Effector memory CD4-positive, alpha-beta T cell (primary cell): Measurements from ENCODE around the gene OPRD1.
"Not testable (repeated sequence)": the region's sequence is repeated elsewhere in the genome, so short reads cannot be mapped to it uniquely, and the experiment has no call there.

Experiments used
- DNase-seq, 3 donors: peaks; one replicate each; pipeline ENCODE4 v3.0.0-alpha.2; 2020
- H3K27ac ChIP-seq: 2 replicates; pipeline ENCODE4 v1.7.0; 2013; ENCODE audit warnings: mild to moderate bottlenecking, low read length, moderate library complexity; ENCODE audit not compliant: insufficient read depth, poor library complexity, severe bottlenecking
- H3K27me3 ChIP-seq: replicated peaks from 2 replicates; pipeline ENCODE4 v1.7.0; 2013; ENCODE audit warnings: mild to moderate bottlenecking, low read length; ENCODE audit not compliant: insufficient read depth, control insufficient read depth, poor library complexity, severe bottlenecking
- H3K36me3 ChIP-seq: 2 replicates; pipeline ENCODE4 v1.7.0; 2013; ENCODE audit warnings: mild to moderate bottlenecking, low read length, moderate library complexity; ENCODE audit not compliant: control insufficient read depth, insufficient read depth
- H3K4me1 ChIP-seq: 2 replicates; pipeline ENCODE4 v1.7.0; 2013; ENCODE audit warnings: low read length, mild to moderate bottlenecking; ENCODE audit not compliant: control insufficient read depth, insufficient read depth, poor library complexity, severe bottlenecking
- H3K4me3 ChIP-seq: 2 replicates; pipeline ENCODE4 v1.7.0; 2013; ENCODE audit warnings: low read length, low read depth, mild to moderate bottlenecking; ENCODE audit not compliant: insufficient read depth, poor library complexity, severe bottlenecking
- H3K9me3 ChIP-seq: 2 replicates; pipeline ENCODE4 v1.7.0; 2013; ENCODE audit warnings: mild to moderate bottlenecking, low read length, moderate library complexity; ENCODE audit not compliant: control insufficient read depth
- total RNA-seq, 3 donors: gene quantifications; one replicate each; lab custom pipeline; 2026; lab: John Stamatoyannopoulos, UW

The OPRD1 gene
- total RNA-seq = 0 reads per million in 3 donors

- Histone ChIP-seq H3K36me3 (no peaks in the 10 kb centered on the region), H3K9me3 (no peaks in the 10 kb centered on the region), H3K27me3 (peaks cover 26% of the 10 kb centered on the region), H3K4me3 (no peak within 1 kb of the TSS), H3K27ac (no peak within 1 kb of the TSS), H3K4me1 (peaks cover 4% of the 10 kb centered on the region)
- no peak for DNase-seq
Measured at GRCh38 chr1:28811766-28812668, at the start of gene OPRD1. TSS of gene OPRD1 (plus strand) at chr1:28812170. CDS start at chr1:28812384, 214 bp downstream.

GRCh38 chr1:28766532-28767183 lies 45.3 kb upstream of the OPRD1 start:
- no peaks in the 10 kb centered on the region for H3K4me1 ChIP-seq
- peaks cover 7% of the 10 kb centered on the region for H3K36me3 ChIP-seq
- no peak for DNase-seq
- H3K9me3 ChIP-seq = no peaks in the 10 kb centered on the region
- H3K27me3 ChIP-seq = no peaks in the 10 kb centered on the region
- H3K4me3 ChIP-seq = no peak overlapping the region
- H3K27ac ChIP-seq = no peak overlapping the region

- Histone ChIP-seq H3K4me3 (no peak overlapping the region), H3K36me3 (peaks cover 4% of the 10 kb centered on the region), H3K27ac (no peak overlapping the region), H3K4me1 (no peaks in the 10 kb centered on the region), H3K9me3 (no peaks in the 10 kb centered on the region), H3K27me3 (no peaks in the 10 kb centered on the region)
- no peak for DNase-seq
Measured at GRCh38 chr1:28770601-28771165, 41.3 kb upstream of the OPRD1 start.

GRCh38 chr1:28771921-28772320 lies 40.0 kb upstream of the OPRD1 start:
- H3K9me3 ChIP-seq, H3K4me1 ChIP-seq, H3K36me3 ChIP-seq, H3K4me3 ChIP-seq, DNase-seq, H3K27me3 ChIP-seq, H3K27ac ChIP-seq: not testable (repeated sequence)

GRCh38 chr1:28773105-28773504 lies 38.9 kb upstream of the OPRD1 start:
- no peaks in the 10 kb centered on the region for H3K4me1 ChIP-seq
- no peak overlapping the region for H3K4me3 ChIP-seq
- H3K27ac ChIP-seq = no peak overlapping the region
- H3K9me3 ChIP-seq = no peaks in the 10 kb centered on the region
- DNase-seq = no peak
- peaks cover 4% of the 10 kb centered on the region for H3K36me3 ChIP-seq
- H3K27me3 ChIP-seq = no peaks in the 10 kb centered on the region

- Histone ChIP-seq H3K27ac (peak overlapping the region; percentile 36), H3K4me3 (peak overlapping the region; percentile 60), H3K4me1 (no peaks in the 10 kb centered on the region), H3K9me3 (no peaks in the 10 kb centered on the region), H3K36me3 (peaks cover 4% of the 10 kb centered on the region), H3K27me3 (no peaks in the 10 kb centered on the region)
- DNase-seq = peak; percentile 30 to 61 (median 59)
Measured at GRCh38 chr1:28775121-28775942, 36.6 kb upstream of the OPRD1 start.

GRCh38 chr1:28776341-28776740 lies 35.6 kb upstream of the OPRD1 start:
- Histone ChIP-seq H3K27ac (no peak overlapping the region), H3K4me3 (no peak overlapping the region), H3K4me1 (no peaks in the 10 kb centered on the region), H3K9me3 (no peaks in the 10 kb centered on the region), H3K36me3 (peaks cover 4% of the 10 kb centered on the region), H3K27me3 (no peaks in the 10 kb centered on the region)
- no peak for DNase-seq

- H3K36me3 ChIP-seq = no peaks in the 10 kb centered on the region
- no peak overlapping the region for H3K27ac ChIP-seq
- H3K27me3 ChIP-seq = no peaks in the 10 kb centered on the region
- no peaks in the 10 kb centered on the region for H3K4me1 ChIP-seq
- no peak for DNase-seq
- H3K9me3 ChIP-seq = no peaks in the 10 kb centered on the region
- H3K4me3 ChIP-seq = no peak overlapping the region
Measured at GRCh38 chr1:28778021-28778420, 33.9 kb upstream of the OPRD1 start.

GRCh38 chr1:28779751-28780408 lies 32.1 kb upstream of the OPRD1 start:
- no peak overlapping the region for H3K27ac ChIP-seq
- no peaks in the 10 kb centered on the region for H3K27me3 ChIP-seq
- no peaks in the 10 kb centered on the region for H3K9me3 ChIP-seq
- no peak for DNase-seq
- H3K4me3 ChIP-seq = no peak overlapping the region
- H3K4me1 ChIP-seq = no peaks in the 10 kb centered on the region
- H3K36me3 ChIP-seq = no peaks in the 10 kb centered on the region
